NCI-H2196 (cell line): ENCODE data around the gene THSD4.
A peak's percentile ranks its signal among the peaks of the same experiment; 100 is the strongest.
"Not testable (repeated sequence)": the region's sequence is repeated elsewhere in the genome, so short reads cannot be mapped to it uniquely, and the experiment has no call there.

Source experiments
- DNase-seq: peaks from one replicate; lab custom pipeline; 2025; ENCODE audit not compliant: unreplicated experiment; lab: John Stamatoyannopoulos, UW

The THSD4 gene

GRCh38 chr15:71186267-71186666, 71.0 kb downstream of the THSD4 start:
- DNase-seq = no peak

- no peak for DNase-seq
Measured at GRCh38 chr15:71187078-71187477, 71.8 kb downstream of the THSD4 start.

- DNase-seq = no peak
Measured at GRCh38 chr15:71187526-71187925, 72.3 kb downstream of the THSD4 start.

- no peak for DNase-seq
Measured at GRCh38 chr15:71189718-71190117, 74.4 kb downstream of the THSD4 start.

- DNase-seq = no peak
Measured at GRCh38 chr15:71191296-71191695, 76.0 kb downstream of the THSD4 start.

- no peak for DNase-seq
Measured at GRCh38 chr15:71192816-71193215, 77.5 kb downstream of the THSD4 start.

GRCh38 chr15:71194286-71194685, 79.0 kb downstream of the THSD4 start:
- no peak for DNase-seq

GRCh38 chr15:71195242-71195641, 80.0 kb downstream of the THSD4 start:
- no peak for DNase-seq

- no peak for DNase-seq
Measured at GRCh38 chr15:71197620-71198019, 82.3 kb downstream of the THSD4 start.

- no peak for DNase-seq
Measured at GRCh38 chr15:71198846-71199245, 83.6 kb downstream of the THSD4 start.

GRCh38 chr15:71199384-71200351, 84.4 kb downstream of the THSD4 start:
- DNase-seq = no peak

GRCh38 chr15:71201477-71201876, 86.2 kb downstream of the THSD4 start:
- DNase-seq = peak; percentile 15

GRCh38 chr15:71202712-71203111, 87.4 kb downstream of the THSD4 start:
- no peak for DNase-seq

- DNase-seq = no peak
Measured at GRCh38 chr15:71203586-71204474, 88.6 kb downstream of the THSD4 start.

- no peak for DNase-seq
Measured at GRCh38 chr15:71207141-71207540, 91.9 kb downstream of the THSD4 start.

- DNase-seq = no peak
Measured at GRCh38 chr15:71212146-71212545, 96.9 kb downstream of the THSD4 start.

- not testable (repeated sequence) for DNase-seq
Measured at GRCh38 chr15:71213943-71214342, 98.7 kb downstream of the THSD4 start.

GRCh38 chr15:71215126-71215894, 100.0 kb downstream of the THSD4 start:
- no peak for DNase-seq

GRCh38 chr15:71218272-71218805, 103.1 kb downstream of the THSD4 start:
- no peak for DNase-seq

GRCh38 chr15:71219101-71219500, 103.8 kb downstream of the THSD4 start:
- no peak for DNase-seq

- DNase-seq = no peak
Measured at GRCh38 chr15:71219645-71220044, 104.4 kb downstream of the THSD4 start.
